IgD-negative memory B cell (primary cell): Measurements from ENCODE around the gene CES2. TPM values are rescaled to one million over a fixed set of nuclear protein-coding genes. Genes with fewer than 3 reads are reported as not detected.
"Not testable (repeated sequence)": the region's sequence is repeated elsewhere in the genome, so short reads cannot be mapped to it uniquely, and the experiment has no call there.

Experiments
- H3K27ac Mint-ChIP-seq, 3 donors: one replicate each; pipeline ENCODE4 v1.8.0; 2020 to 2022; ENCODE audit warnings: mild to moderate bottlenecking in 3 of 3, mixed read lengths in 3 of 3, moderate library complexity in 1 of 3
- H3K27me3 Mint-ChIP-seq: one replicate; pipeline ENCODE4 v1.8.0; 2021; ENCODE audit warnings: mixed read lengths
- H3K36me3 Mint-ChIP-seq: one replicate; pipeline ENCODE4 v1.8.0; 2020; ENCODE audit warnings: mild to moderate bottlenecking, mixed read lengths
- H3K4me1 Mint-ChIP-seq, 3 donors: one replicate each; pipeline ENCODE4 v1.8.0; 2020 to 2022; ENCODE audit warnings: mixed read lengths in 3 of 3, mild to moderate bottlenecking in 1 of 3
- H3K4me3 Mint-ChIP-seq, 4 donors: one replicate each; pipeline ENCODE4 v1.8.0; 2020 to 2022; ENCODE audit warnings: mild to moderate bottlenecking in 4 of 4, mixed read lengths in 4 of 4, moderate library complexity in 3 of 4
- H3K9me3 Mint-ChIP-seq, 3 donors: one replicate each; pipeline ENCODE4 v1.8.0; 2020 to 2021; ENCODE audit warnings: mixed read lengths in 3 of 3, mild to moderate bottlenecking in 1 of 3
- polyA plus RNA-seq: library from polyadenylated mRNA; unstranded; fragments of 300-500 nt; fragmentation: Illumina TruSeq; gene quantifications from one replicate; pipeline ENCODE4 v1.2.3, GENCODE V29; 2021

Gene CES2
- polyA plus RNA-seq, 1 donor from 2014 or later = 26.9 TPM

DNA sequence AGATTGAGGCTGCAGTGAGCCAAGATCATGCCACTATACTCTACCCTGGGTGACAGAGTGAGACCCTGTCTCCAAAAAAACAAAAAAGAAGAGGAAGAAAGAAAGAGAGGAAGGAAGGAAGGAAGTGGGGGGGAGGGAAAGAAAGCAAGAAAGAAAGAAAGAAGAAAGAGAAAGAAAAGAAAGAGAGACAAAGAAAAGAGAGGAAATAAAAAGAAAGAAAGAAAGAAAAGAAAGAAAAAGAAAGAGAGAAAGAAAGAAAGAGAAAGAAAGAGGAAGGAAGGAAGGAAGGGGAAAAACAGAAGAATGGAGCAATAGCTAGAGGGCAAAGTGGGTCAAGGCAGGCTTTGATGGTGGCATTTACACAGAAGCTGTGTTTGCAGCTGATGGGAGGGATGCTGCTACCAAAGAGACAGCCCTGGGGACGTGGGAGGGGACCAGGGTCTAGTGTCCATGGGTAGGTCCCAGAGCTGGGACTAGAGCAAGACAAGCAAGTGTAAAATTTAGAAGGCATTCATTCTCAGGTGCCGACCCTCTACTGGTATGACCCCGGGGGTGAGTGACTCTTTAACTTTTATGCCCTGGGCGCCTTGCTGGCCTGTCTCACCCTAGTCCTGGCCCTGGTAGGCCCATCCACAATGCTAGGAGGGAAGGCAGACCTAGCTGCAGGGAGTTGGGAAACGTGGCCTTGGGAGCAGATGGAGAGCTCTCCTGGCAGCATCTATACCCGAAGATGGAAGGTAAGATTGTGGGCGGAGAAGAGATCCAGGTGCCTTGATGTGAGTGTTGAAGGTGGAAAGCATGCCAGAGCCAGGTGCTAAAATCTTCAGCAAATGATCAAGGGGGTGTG is 23.8 kb downstream of the CES2 start:
- H3K9me3 Mint-ChIP-seq = no peaks in the 10 kb centered on the region
- no peaks in the 10 kb centered on the region for H3K27me3 Mint-ChIP-seq
- no peak overlapping the region for H3K27ac Mint-ChIP-seq

DNA sequence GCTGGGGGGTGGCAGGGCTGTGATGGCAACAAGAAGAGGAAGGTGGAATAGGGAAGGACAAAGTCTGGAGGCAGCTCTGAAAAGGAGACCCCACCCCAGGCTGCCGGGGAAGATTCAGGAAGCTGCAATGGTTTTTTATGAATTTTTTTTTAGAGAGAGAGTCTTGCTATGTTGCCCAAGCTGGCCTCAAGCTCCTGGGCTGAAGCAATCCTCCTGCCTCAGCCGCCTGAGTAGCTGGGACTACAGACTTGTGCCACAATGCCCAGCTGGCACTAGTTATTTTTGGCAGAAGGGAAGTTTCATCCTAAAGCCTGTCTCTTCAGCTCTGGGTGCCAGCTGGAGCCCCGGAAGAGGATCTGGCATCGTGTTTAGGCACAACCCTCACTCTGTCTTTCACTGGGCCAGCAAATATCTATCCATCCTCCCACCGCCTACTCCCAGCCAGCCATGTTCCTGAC is 24.4 kb downstream of the CES2 start:
- peaks cover 3% of the 10 kb centered on the region for H3K36me3 Mint-ChIP-seq
- peaks cover 2% of the 10 kb centered on the region for H3K27me3 Mint-ChIP-seq
- peak overlapping the region in 1 of 4 donors; percentile 47 for H3K4me3 Mint-ChIP-seq
- no peaks in the 10 kb centered on the region for H3K9me3 Mint-ChIP-seq
- H3K27ac Mint-ChIP-seq = no peak overlapping the region
- H3K4me1 Mint-ChIP-seq = peaks cover 4 to 11% (median 9%) of the 10 kb centered on the region in 3 donors

More for the DNA sequence above, 23.8 kb downstream of the CES2 start:
- peaks cover 3% of the 10 kb centered on the region for H3K36me3 Mint-ChIP-seq
- peak overlapping the region in 1 of 4 donors; percentile 47 for H3K4me3 Mint-ChIP-seq
- H3K4me1 Mint-ChIP-seq = peaks cover 5 to 11% (median 9%) of the 10 kb centered on the region in 3 donors

- no peaks in the 10 kb centered on the region for H3K9me3 Mint-ChIP-seq
- peaks cover 4 to 11% (median 11%) of the 10 kb centered on the region in 3 donors for H3K4me1 Mint-ChIP-seq
- H3K4me3 Mint-ChIP-seq = peak overlapping the region in 1 of 4 donors; percentile 33
- peaks cover 2% of the 10 kb centered on the region for H3K27me3 Mint-ChIP-seq
- H3K36me3 Mint-ChIP-seq = peaks cover 3% of the 10 kb centered on the region
- H3K27ac Mint-ChIP-seq = no peak overlapping the region
Observed at GRCh38 chr16:66960270-66960669, 25.0 kb downstream of the CES2 start.

GRCh38 chr16:66961065-66961744 is 25.9 kb downstream of the CES2 start, which contains the start of gene CES3:
Gene CES3, plus strand, starts transcription at chr16:66961266. Its CDS starts 42 bp downstream, at chr16:66961308.
- Mint-ChIP-seq H3K36me3 (peaks cover 3% of the 10 kb centered on the region), H3K27me3 (peaks cover 2% of the 10 kb centered on the region), H3K4me1 (peaks cover 4 to 11% (median 11%) of the 10 kb centered on the region in 3 donors), H3K27ac (peak within 1 kb of the TSS in 2 of 3 donors; percentile 40 to 88), H3K9me3 (no peaks in the 10 kb centered on the region), H3K4me3 (peak within 1 kb of the TSS in 2 of 4 donors; percentile 33 to 76)

GRCh38 chr16:66961914-66962313 is 26.6 kb downstream of the CES2 start:
- H3K27ac Mint-ChIP-seq = peak overlapping the region in 1 of 3 donors; percentile 40
- H3K27me3 Mint-ChIP-seq = peaks cover 2% of the 10 kb centered on the region
- no peak overlapping the region for H3K4me3 Mint-ChIP-seq
- H3K36me3 Mint-ChIP-seq = peaks cover 3% of the 10 kb centered on the region
- H3K4me1 Mint-ChIP-seq = peaks cover 4 to 11% (median 11%) of the 10 kb centered on the region in 3 donors
- H3K9me3 Mint-ChIP-seq = no peaks in the 10 kb centered on the region

DNA sequence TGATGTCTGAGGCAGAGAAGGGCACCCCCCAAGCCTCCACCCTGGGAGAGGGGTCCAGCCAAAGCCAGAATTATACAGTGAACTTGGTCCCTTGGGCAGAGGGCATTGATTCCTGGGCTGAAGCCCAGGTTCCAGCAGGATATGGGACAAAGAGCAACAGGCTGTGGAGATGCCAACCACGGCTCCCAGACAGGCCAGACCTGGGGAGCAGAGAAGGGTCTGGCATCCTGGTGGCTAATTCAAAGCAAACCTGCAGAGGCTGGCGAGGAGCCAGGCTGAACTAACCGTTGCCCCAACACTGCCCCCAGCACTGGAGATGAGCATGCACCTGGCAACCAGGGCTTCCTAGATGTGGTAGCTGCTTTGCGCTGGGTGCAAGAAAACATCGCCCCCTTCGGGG is 28.7 kb downstream of the CES2 start:
- H3K4me1 Mint-ChIP-seq = peaks cover 4 to 11% (median 9%) of the 10 kb centered on the region in 3 donors
- H3K36me3 Mint-ChIP-seq = peaks cover under 1% of the 10 kb centered on the region
- peak overlapping the region in 1 of 3 donors; percentile 57 for H3K27ac Mint-ChIP-seq

GRCh38 chr16:66968847-66969246 is 33.5 kb downstream of the CES2 start:
- H3K4me1 Mint-ChIP-seq = peaks cover 0 to 2% (median 0%) of the 10 kb centered on the region in 3 donors
- H3K36me3 Mint-ChIP-seq = no peaks in the 10 kb centered on the region
- no peak overlapping the region for H3K27ac Mint-ChIP-seq
- peaks cover 2% of the 10 kb centered on the region for H3K27me3 Mint-ChIP-seq
- no peak overlapping the region for H3K4me3 Mint-ChIP-seq
- H3K9me3 Mint-ChIP-seq = no peaks in the 10 kb centered on the region

More for the DNA sequence above, 28.7 kb downstream of the CES2 start:
- no peak overlapping the region for H3K4me3 Mint-ChIP-seq
- peaks cover 2% of the 10 kb centered on the region for H3K27me3 Mint-ChIP-seq
- H3K9me3 Mint-ChIP-seq = no peaks in the 10 kb centered on the region

DNA sequence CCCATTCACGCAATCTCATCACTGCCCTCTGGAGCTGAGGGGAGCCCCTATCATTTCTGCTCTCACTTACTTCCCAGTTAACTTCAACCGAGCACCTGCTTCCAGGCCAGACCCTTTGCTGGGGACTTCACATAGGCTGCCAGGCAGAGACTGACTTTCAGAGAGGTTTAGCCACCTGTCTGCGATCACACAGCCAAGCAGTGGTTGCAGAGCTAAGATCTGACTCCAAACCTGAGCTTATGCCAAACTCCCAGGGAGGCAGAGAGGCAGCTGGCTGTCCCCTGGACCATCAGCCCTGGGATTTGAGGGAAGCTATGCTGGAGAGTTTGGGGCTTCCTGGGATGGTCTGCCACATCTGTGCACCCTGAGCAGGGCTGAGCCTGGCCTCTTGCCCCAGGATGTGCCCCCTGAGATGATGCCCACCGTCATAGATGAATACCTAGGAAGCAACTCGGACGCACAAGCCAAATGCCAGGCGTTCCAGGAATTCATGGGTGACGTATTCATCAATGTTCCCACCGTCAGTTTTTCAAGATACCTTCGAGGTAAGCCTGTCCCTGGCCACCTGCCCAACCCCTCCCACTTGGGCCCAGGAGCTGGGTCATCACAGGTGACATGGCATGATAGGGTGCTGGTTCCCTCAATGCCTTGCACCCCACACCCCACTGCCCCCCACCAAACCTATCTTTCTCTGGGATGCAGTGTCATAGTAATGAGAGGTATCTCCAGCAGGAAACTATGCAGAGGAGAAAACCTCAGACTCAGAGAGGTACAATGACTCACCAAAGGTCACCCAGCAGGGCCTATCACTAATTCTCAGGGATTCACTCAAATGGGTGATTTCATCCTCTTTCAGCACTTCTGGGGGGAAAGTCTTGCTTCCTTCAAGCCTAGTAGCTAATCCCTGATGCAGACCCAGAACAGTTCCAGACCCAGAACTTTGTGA is 35.7 kb downstream of the CES2 start:
- H3K4me1 Mint-ChIP-seq = peaks cover 0 to 2% (median 0%) of the 10 kb centered on the region in 3 donors
- H3K4me3 Mint-ChIP-seq = no peak overlapping the region
- no peak overlapping the region for H3K27ac Mint-ChIP-seq
- H3K27me3 Mint-ChIP-seq = peaks cover 3% of the 10 kb centered on the region
- no peaks in the 10 kb centered on the region for H3K9me3 Mint-ChIP-seq
- no peaks in the 10 kb centered on the region for H3K36me3 Mint-ChIP-seq

DNA sequence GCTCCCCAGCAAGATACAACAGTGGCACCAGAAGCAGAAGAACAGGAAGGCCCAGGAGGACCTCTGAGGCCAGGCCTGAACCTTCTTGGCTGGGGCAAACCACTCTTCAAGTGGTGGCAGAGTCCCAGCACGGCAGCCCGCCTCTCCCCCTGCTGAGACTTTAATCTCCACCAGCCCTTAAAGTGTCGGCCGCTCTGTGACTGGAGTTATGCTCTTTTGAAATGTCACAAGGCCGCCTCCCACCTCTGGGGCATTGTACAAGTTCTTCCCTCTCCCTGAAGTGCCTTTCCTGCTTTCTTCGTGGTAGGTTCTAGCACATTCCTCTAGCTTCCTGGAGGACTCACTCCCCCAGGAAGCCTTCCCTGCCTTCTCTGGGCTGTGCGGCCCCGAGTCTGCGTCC is 37.7 kb downstream of the CES2 start:
- no peak overlapping the region for H3K27ac Mint-ChIP-seq
- no peaks in the 10 kb centered on the region for H3K36me3 Mint-ChIP-seq
- H3K4me1 Mint-ChIP-seq = peaks cover 0 to 2% (median 0%) of the 10 kb centered on the region in 3 donors
- H3K27me3 Mint-ChIP-seq = peaks cover 7% of the 10 kb centered on the region
- H3K9me3 Mint-ChIP-seq = no peaks in the 10 kb centered on the region
- H3K4me3 Mint-ChIP-seq = no peak overlapping the region

- H3K36me3 Mint-ChIP-seq = no peaks in the 10 kb centered on the region
- peaks cover 0 to 2% (median 0%) of the 10 kb centered on the region in 3 donors for H3K4me1 Mint-ChIP-seq
- H3K4me3 Mint-ChIP-seq = no peak overlapping the region
- H3K27ac Mint-ChIP-seq = no peak overlapping the region
- peaks cover 7% of the 10 kb centered on the region for H3K27me3 Mint-ChIP-seq
- H3K9me3 Mint-ChIP-seq = no peaks in the 10 kb centered on the region
Observed at GRCh38 chr16:66973716-66974115, 38.4 kb downstream of the CES2 start.

DNA sequence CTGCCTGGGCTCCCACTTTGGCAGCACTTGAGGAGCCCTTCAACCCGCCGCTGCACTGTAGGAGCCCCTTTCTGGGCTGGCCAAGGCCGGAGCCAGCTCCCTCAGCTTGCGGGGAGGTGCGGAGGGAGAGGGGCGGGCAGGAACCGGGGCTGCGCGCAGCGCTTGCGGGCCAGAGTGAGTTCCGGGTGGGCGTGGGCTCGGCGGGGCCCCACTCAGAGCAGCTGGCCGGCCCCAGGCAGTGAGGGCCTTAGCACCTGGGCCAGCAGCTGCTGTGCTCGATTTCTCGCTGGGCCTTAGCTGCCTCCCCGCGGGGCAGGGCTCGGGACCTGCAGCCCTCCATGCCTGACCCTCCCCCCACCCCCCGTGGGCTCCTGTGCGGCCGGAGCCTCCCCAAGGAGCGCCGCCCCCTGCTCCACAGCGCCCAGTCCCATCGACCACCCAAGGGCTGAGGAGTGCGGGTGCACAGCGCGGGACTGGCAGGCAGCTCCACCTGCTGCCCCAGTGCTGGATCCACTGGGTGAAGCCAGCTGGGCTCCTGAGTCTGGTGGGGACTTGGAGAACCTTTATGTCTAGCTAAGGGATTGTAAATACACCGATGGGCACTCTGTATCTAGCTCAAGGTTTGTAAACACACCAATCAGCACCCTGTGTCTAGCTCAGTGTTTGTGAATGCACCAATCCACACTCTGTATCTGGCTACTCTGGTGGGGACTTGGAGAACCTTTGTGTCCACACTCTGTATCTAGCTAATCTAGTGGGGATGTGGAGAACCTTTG is 39.0 kb downstream of the CES2 start:
- not testable (repeated sequence) for H3K4me3 Mint-ChIP-seq, H3K27me3 Mint-ChIP-seq, H3K36me3 Mint-ChIP-seq, H3K9me3 Mint-ChIP-seq, H3K27ac Mint-ChIP-seq, H3K4me1 Mint-ChIP-seq

- peaks cover 10% of the 10 kb centered on the region for H3K27me3 Mint-ChIP-seq
- H3K4me1 Mint-ChIP-seq = not testable (repeated sequence)
Observed at GRCh38 chr16:66974932-66975246, 39.6 kb downstream of the CES2 start.

GRCh38 chr16:66975302-66975893 is 40.1 kb downstream of the CES2 start:
- Mint-ChIP-seq H3K9me3 (no peaks in the 10 kb centered on the region), H3K4me3 (no peak overlapping the region), H3K27ac (no peak overlapping the region), H3K36me3 (no peaks in the 10 kb centered on the region), H3K4me1 (peaks cover 0 to 2% (median 0%) of the 10 kb centered on the region in 3 donors), H3K27me3 (peaks cover 10% of the 10 kb centered on the region)

More at GRCh38 chr16:66974932-66975246, 39.6 kb downstream of the CES2 start:
- H3K9me3 Mint-ChIP-seq, H3K36me3 Mint-ChIP-seq, H3K4me3 Mint-ChIP-seq, H3K27ac Mint-ChIP-seq: not testable (repeated sequence)
